NCI-H345 (cell line): ENCODE measurements around the gene RNF4.
"Not testable (repeated sequence)": the region's sequence is repeated elsewhere in the genome, so short reads cannot be mapped to it uniquely, and the experiment has no call there.

Source experiments
- DNase-seq: peaks from one replicate; lab custom pipeline; 2025; lab: John Stamatoyannopoulos, UW

RNF4 gene

GRCh38 chr4:2486981-2487380, 18.1 kb downstream of the RNF4 start:
- DNase-seq = no peak

- no peak for DNase-seq
Observed at GRCh38 chr4:2487632-2488031, 18.7 kb downstream of the RNF4 start.

GRCh38 chr4:2489081-2489805, 20.3 kb downstream of the RNF4 start:
- no peak for DNase-seq

- no peak for DNase-seq
Observed at GRCh38 chr4:2489841-2490552, 21.1 kb downstream of the RNF4 start.

- DNase-seq = no peak
Observed at GRCh38 chr4:2492970-2493369, 24.1 kb downstream of the RNF4 start.

- DNase-seq = no peak
Observed at GRCh38 chr4:2494992-2495391, 26.1 kb downstream of the RNF4 start.

- no peak for DNase-seq
Observed at GRCh38 chr4:2497324-2497723, 28.4 kb downstream of the RNF4 start.

- DNase-seq = no peak
Observed at GRCh38 chr4:2497931-2498330, 29.0 kb downstream of the RNF4 start.

- no peak for DNase-seq
Observed at GRCh38 chr4:2500547-2500946, 31.6 kb downstream of the RNF4 start.

GRCh38 chr4:2501034-2501594, 32.2 kb downstream of the RNF4 start:
- no peak for DNase-seq

GRCh38 chr4:2503809-2504208, 34.9 kb downstream of the RNF4 start:
- DNase-seq = no peak

GRCh38 chr4:2507259-2507658, 38.4 kb downstream of the RNF4 start:
- DNase-seq = no peak

GRCh38 chr4:2507855-2508254, 38.9 kb downstream of the RNF4 start:
- DNase-seq = no peak

GRCh38 chr4:2510351-2511259, 41.7 kb downstream of the RNF4 start:
- DNase-seq = no peak

GRCh38 chr4:2511645-2512131, 42.8 kb downstream of the RNF4 start:
- no peak for DNase-seq

GRCh38 chr4:2512396-2513135, 43.7 kb downstream of the RNF4 start:
- DNase-seq = no peak

GRCh38 chr4:2514193-2514592, 45.3 kb downstream of the RNF4 start:
- DNase-seq = not testable (repeated sequence)

GRCh38 chr4:2514944-2515343, 46.0 kb downstream of the RNF4 start:
- not testable (repeated sequence) for DNase-seq

GRCh38 chr4:2515830-2516550, 47.1 kb downstream of the RNF4 start:
- DNase-seq = no peak

- no peak for DNase-seq
Observed at GRCh38 chr4:2516635-2517034, 47.7 kb downstream of the RNF4 start.

GRCh38 chr4:2526559-2526958, 57.7 kb downstream of the RNF4 start:
- DNase-seq = no peak
